Peyer's patch (tissue), 4 donors: Measurements from ENCODE around the gene TYW3. TPM values are rescaled to one million over a fixed set of nuclear protein-coding genes. Genes with fewer than 3 reads are reported as not detected.

Experiments used
- DNase-seq, 3 donors: peaks; one replicate each; pipeline ENCODE4 v3.0.0-alpha.2; 2017 to 2019
- H3K27ac ChIP-seq, 4 donors: fragments of 200-600 bp; sonication (generic); one replicate each; pipeline ENCODE4 v1.5.1; 2016 to 2019
- H3K27me3 ChIP-seq, 2 donors: fragments of 200-600 bp; sonication (generic); one replicate each; pipeline ENCODE4 v1.5.1; 2019
- H3K36me3 ChIP-seq, 3 donors: fragments of 200-600 bp; sonication (generic); one replicate each; pipeline ENCODE4 v1.5.1; 2016 to 2019
- H3K4me1 ChIP-seq, 4 donors: fragments of 200-600 bp; sonication (generic); one replicate each; pipeline ENCODE4 v1.5.1; 2016 to 2019
- H3K4me3 ChIP-seq, 4 donors: fragments of 200-600 bp; sonication (generic); 1 replicate in 3 of 4; 2 replicates in 1 of 4; pipeline ENCODE4 v1.5.1; 2016 to 2019; ENCODE audit warnings: mild to moderate bottlenecking in 1 of 4
- H3K9me3 ChIP-seq, 4 donors: fragments of 200-600 bp; sonication (generic); one replicate each; pipeline ENCODE4 v1.5.1; 2016 to 2019; ENCODE audit warnings: mild to moderate bottlenecking in 1 of 4
- POLR2A ChIP-seq, 2 donors: fragments of 450-650 bp; IDR thresholded peaks; one replicate each; pipeline ENCODE4 v1.5.1; 2017; ENCODE audit warnings: antibody characterized with exemption in 2 of 2, mild to moderate bottlenecking in 2 of 2, moderate library complexity in 2 of 2
- total RNA-seq, 4 donors: library from RNA; depleted of rRNA; stranded (reverse); fragments of >200 nt; gene quantifications; one replicate each; pipeline ENCODE4 v1.1.0, GENCODE V29; 2016
- TF ChIP-seq, protein P1 (sequence below), 6 experiments: fragments of 450-650 bp in 4 of 6; fragments of 200-600 bp in 2 of 6; sonication (generic) in 1 of 6; IDR thresholded peaks; one replicate each; pipeline ENCODE4 v1.5.1; 2017 to 2019; ENCODE audit warnings: antibody characterized with exemption in 6 of 6, mild to moderate bottlenecking in 3 of 6, moderate library complexity in 1 of 6

The TYW3 gene
- total RNA-seq, 4 donors from 2014 or later = 2.7 to 12.4 (median 4.9) TPM

DNA sequence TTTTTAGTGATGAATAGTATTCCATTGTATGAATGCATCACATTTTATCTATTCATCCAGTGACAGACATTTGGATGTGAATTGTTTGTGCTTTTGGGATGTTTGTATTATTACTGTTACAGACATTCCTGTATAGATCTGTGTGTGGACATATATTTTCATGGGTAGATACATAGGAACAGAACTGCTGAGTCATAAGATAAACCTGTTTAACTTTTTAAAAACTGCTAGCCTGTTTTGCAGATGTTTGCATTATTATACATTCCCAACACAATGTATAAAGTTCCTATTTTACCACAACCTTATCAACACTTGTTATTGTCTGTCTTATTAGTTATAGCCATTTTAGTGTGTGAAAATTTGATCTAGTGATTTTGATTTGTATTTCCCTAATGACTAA lies 46.8 kb downstream of the TYW3 start:
- DNase-seq = no peak
- no peaks in the 10 kb centered on the region for H3K4me1 ChIP-seq
- no peaks in the 10 kb centered on the region for H3K36me3 ChIP-seq
- H3K9me3 ChIP-seq = no peaks in the 10 kb centered on the region
- H3K4me3 ChIP-seq = no peak overlapping the region
- H3K27ac ChIP-seq = no peak overlapping the region
- TF ChIP-seq, protein P1, sequence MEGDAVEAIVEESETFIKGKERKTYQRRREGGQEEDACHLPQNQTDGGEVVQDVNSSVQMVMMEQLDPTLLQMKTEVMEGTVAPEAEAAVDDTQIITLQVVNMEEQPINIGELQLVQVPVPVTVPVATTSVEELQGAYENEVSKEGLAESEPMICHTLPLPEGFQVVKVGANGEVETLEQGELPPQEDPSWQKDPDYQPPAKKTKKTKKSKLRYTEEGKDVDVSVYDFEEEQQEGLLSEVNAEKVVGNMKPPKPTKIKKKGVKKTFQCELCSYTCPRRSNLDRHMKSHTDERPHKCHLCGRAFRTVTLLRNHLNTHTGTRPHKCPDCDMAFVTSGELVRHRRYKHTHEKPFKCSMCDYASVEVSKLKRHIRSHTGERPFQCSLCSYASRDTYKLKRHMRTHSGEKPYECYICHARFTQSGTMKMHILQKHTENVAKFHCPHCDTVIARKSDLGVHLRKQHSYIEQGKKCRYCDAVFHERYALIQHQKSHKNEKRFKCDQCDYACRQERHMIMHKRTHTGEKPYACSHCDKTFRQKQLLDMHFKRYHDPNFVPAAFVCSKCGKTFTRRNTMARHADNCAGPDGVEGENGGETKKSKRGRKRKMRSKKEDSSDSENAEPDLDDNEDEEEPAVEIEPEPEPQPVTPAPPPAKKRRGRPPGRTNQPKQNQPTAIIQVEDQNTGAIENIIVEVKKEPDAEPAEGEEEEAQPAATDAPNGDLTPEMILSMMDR (IDR thresholded peaks at IDR 0.05) = no peak
- no peak for TF ChIP-seq POLR2A (IDR thresholded peaks at IDR 0.05)
- H3K27me3 ChIP-seq = no peaks in the 10 kb centered on the region

DNA sequence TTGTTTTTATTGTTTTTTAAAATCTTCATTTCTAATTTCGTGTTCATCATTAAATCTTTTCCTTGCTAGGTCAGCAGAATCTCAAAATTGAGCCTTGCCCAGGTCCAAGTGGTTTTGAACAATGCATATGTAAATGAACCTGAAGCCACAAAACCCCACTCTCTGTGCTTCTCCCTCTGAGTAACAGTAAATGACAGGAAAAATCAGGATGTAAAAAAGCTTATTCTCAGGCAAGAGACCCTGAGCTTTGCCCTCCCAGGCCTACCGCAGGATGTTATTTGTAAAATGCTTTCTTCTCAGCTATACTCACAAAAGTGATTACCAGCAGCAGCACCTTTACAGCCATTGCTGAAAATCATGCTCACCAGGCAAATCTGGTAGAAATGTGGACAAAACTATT lies 47.6 kb downstream of the TYW3 start:
- H3K27ac ChIP-seq = no peak overlapping the region
- DNase-seq = no peak
- no peaks in the 10 kb centered on the region for H3K4me1 ChIP-seq
- H3K36me3 ChIP-seq = no peaks in the 10 kb centered on the region
- no peak for TF ChIP-seq POLR2A (IDR thresholded peaks at IDR 0.05)
- TF ChIP-seq, protein P1 (IDR thresholded peaks at IDR 0.05) = no peak
- no peaks in the 10 kb centered on the region for H3K9me3 ChIP-seq
- no peak overlapping the region for H3K4me3 ChIP-seq
- no peaks in the 10 kb centered on the region for H3K27me3 ChIP-seq

DNA sequence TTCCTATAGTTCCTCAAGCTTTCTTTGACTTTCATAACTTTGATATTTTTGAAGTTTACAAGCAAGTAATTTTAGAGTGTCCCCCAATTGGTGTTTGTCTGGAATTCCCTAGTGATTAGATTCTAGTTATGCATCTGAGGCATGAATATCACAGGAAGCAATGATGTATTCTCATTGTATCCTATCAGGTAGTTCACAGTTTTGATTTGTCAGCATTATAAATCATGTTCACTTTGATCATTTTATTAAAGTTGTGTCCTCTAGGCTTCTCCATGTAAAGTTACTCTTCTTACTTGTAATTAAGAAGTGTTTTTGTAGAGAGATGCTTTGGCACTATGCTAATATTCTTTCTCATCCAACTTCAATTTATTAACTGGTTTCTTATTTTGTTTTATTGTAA lies 53.0 kb downstream of the TYW3 start:
- no peaks in the 10 kb centered on the region for H3K4me1 ChIP-seq
- no peak for DNase-seq
- H3K36me3 ChIP-seq = no peaks in the 10 kb centered on the region
- no peaks in the 10 kb centered on the region for H3K27me3 ChIP-seq
- no peak for TF ChIP-seq POLR2A (IDR thresholded peaks at IDR 0.05)
- TF ChIP-seq, protein P1 (IDR thresholded peaks at IDR 0.05) = no peak
- H3K4me3 ChIP-seq = no peak overlapping the region
- H3K27ac ChIP-seq = no peak overlapping the region
- H3K9me3 ChIP-seq = no peaks in the 10 kb centered on the region

DNA sequence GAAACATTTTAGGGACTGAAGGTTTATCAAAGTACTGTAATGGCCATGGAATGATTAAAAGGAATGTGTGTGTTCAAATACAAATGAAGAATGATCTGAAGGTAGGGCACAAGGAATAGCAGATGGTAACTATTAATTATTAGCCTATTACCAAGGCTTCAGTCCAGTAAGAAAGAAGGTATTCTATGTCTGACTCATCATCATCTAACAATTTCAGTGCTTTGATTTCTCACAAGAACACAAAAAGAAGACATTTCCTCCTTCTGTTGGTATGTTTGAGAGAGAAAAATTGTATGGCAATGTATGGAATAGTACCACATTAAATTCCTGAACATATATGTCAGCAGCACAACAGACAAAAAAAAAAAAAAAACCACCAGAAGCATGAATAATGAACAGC lies 57.5 kb downstream of the TYW3 start:
- no peaks in the 10 kb centered on the region for H3K36me3 ChIP-seq
- DNase-seq = no peak
- no peaks in the 10 kb centered on the region for H3K4me1 ChIP-seq
- H3K27me3 ChIP-seq = no peaks in the 10 kb centered on the region
- H3K27ac ChIP-seq = no peak overlapping the region
- no peaks in the 10 kb centered on the region for H3K9me3 ChIP-seq
- TF ChIP-seq, protein P1 (IDR thresholded peaks at IDR 0.05) = no peak
- TF ChIP-seq POLR2A (IDR thresholded peaks at IDR 0.05) = no peak
- no peak overlapping the region for H3K4me3 ChIP-seq

DNA sequence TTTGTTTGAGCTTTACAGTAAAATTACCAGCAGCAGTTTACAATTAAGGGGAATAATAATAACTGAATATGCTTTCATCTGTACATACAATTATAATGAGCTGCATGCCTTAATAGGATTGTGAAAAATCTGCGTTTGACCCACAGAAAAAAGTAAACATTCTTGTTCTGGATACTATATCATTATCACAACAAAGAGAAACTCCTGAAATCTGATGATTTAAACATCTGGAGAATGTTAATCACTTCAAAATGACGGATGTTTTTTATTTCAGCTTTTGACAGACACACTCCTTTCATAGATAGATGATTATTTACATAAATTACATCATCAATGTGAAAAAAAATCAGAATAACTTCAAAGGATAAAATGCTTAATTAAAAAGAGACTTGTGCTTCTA lies 58.5 kb downstream of the TYW3 start:
- Histone ChIP-seq H3K36me3 (no peaks in the 10 kb centered on the region), H3K4me3 (no peak overlapping the region), H3K4me1 (no peaks in the 10 kb centered on the region), H3K9me3 (no peaks in the 10 kb centered on the region), H3K27ac (no peak overlapping the region), H3K27me3 (no peaks in the 10 kb centered on the region)
- TF ChIP-seq, protein P1 (IDR thresholded peaks at IDR 0.05) = no peak
- no peak for TF ChIP-seq POLR2A (IDR thresholded peaks at IDR 0.05)
- no peak for DNase-seq

DNA sequence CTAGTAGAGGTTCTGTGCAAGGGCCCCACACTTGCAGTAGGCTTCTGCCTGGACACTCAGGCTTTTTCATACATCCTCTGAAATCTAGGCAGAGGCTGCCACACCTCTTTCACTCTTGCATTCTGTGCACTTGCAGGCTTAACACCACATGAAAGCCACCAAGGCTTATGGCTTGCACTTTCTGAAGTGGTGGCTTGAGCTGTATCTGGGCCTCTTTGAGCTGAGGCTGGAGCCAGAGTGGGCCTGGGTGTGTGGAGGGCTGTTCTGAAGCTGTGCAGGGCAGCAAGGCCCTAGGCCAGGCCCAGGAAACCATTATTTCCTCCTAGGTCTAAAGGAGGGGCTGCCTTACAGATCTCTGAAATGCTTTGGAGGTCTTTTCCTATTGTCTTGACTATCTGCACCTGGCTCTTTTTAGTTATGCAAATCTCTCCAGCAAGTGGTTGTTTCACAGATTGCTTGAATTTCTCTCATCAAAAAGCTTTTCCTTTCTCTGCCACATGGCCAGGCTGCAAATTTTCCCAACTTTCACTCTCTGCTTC lies 66.2 kb downstream of the TYW3 start:
- Histone ChIP-seq H3K9me3 (no peaks in the 10 kb centered on the region), H3K27me3 (no peaks in the 10 kb centered on the region), H3K4me1 (no peaks in the 10 kb centered on the region), H3K27ac (no peak overlapping the region), H3K36me3 (no peaks in the 10 kb centered on the region), H3K4me3 (no peak overlapping the region)
- DNase-seq = no peak
- TF ChIP-seq, protein P1 (IDR thresholded peaks at IDR 0.05) = no peak
- TF ChIP-seq POLR2A (IDR thresholded peaks at IDR 0.05) = no peak
